K562 (cell line): ENCODE results near the gene LCP2. TPM values are rescaled to one million over a fixed set of nuclear protein-coding genes. Genes with fewer than 3 reads are reported as not detected.

Source experiments
- ATAC-seq: fragments of 200-7000 bp; cut with Tn5 transposase; 3 replicates; pipeline ENCODE4 v1.9.1; 2020; ENCODE audit warnings: moderate library complexity
- BruUV-seq: library from RNA; stranded (reverse); fragments of 400-500 nt; replicated peaks from 2 replicates; lab custom pipeline; 2021; lab: Mats Ljungman, UMichigan
- CTCF ChIA-PET: fragments of 300-600 bp; formaldehyde crosslinking; extraction: SDS; loops from one replicate; lab custom pipeline; 2021; ENCODE audit warnings: low intra/inter-chr PET ratio; lab: Yijun Ruan, JAX
- POLR2A ChIA-PET: fragments of 300-600, 350-650 bp; sonication (Branson Sonifier 250); formaldehyde crosslinking; extraction: SDS; loops from one replicate; lab custom pipeline; 2021; ENCODE audit warnings: antibody characterized with exemption, inconsistent platforms; lab: Yijun Ruan, JAX
- DNase-seq, 4 experiments: peaks; one replicate each; pipeline versions ENCODE4 v3.0.0 to v3.0.0-alpha.2; 2011 to 2018; ENCODE audit warnings: low spot score in 3 of 4, mixed read lengths in 3 of 4; ENCODE audit errors: extremely low read depth in 1 of 4
- FAIRE-seq: peaks from 2 replicates; lab custom pipeline; 2011; peaks lifted over from hg19 to GRCh38; lab: Jason Lieb, UNC
- H2AFZ ChIP-seq: 2 replicates; pipeline ENCODE4 v1.6.0; 2011; ENCODE audit warnings: low read depth, low read length, control low read depth, inconsistent platforms
- H3K27ac ChIP-seq: fragments of 200-600 bp; 3 replicates; pipeline ENCODE4 v1.8.0; 2011; ENCODE audit warnings: low read depth, mild to moderate bottlenecking, control low read depth, inconsistent platforms, low read length, moderate library complexity, mixed read lengths; ENCODE audit errors: extremely low read depth
- H3K27me3 ChIP-seq, 2 experiments: fragments of 300-600 bp in 1 of 2; 2 replicates in 1 of 2; 3 replicates in 1 of 2; pipeline versions ENCODE4 v1.6.0 to v1.8.0; 2011; ENCODE audit warnings: inconsistent platforms in 2 of 2, low read length in 2 of 2, mild to moderate bottlenecking in 1 of 2, mixed read lengths in 1 of 2, moderate library complexity in 1 of 2; ENCODE audit not compliant: control insufficient read depth in 2 of 2, insufficient read depth in 2 of 2
- H3K36me3 ChIP-seq: fragments of 300-600 bp; 3 replicates; pipeline ENCODE4 v1.8.0; 2011; ENCODE audit warnings: mild to moderate bottlenecking, low read length, inconsistent platforms; ENCODE audit not compliant: control insufficient read depth, insufficient read depth
- H3K4me1 ChIP-seq, 2 experiments: fragments of 200-600 bp in 1 of 2; replicated peaks in 1 of 2; 2 replicates in 1 of 2; 3 replicates in 1 of 2; pipeline versions ENCODE4 v1.5.1 to v1.8.0; 2011; ENCODE audit warnings: inconsistent platforms in 2 of 2, low read length in 2 of 2, mild to moderate bottlenecking in 1 of 2, mixed read lengths in 1 of 2, moderate library complexity in 1 of 2; ENCODE audit not compliant: control insufficient read depth in 2 of 2, insufficient read depth in 2 of 2
- H3K4me2 ChIP-seq: 2 replicates; pipeline ENCODE4 v1.6.1; 2011; ENCODE audit warnings: low read length, control low read depth, inconsistent platforms, mixed read lengths; ENCODE audit not compliant: insufficient read depth
- H3K4me3 ChIP-seq: fragments of 200-600 bp; sonication (generic), shearing (Covaris generic); 2 replicates; pipeline ENCODE4 v1.5.1; 2016; ENCODE audit warnings: control low read depth, inconsistent platforms
- H3K79me2 ChIP-seq: fragments of 200-600 bp; 3 replicates; pipeline ENCODE4 v1.8.0; 2011; ENCODE audit warnings: low read length, inconsistent platforms; ENCODE audit not compliant: control insufficient read depth, insufficient read depth
- H3K9ac ChIP-seq, 2 experiments: 2 replicates each; pipeline versions ENCODE4 v1.6.0 to v1.6.1; 2011; ENCODE audit warnings: low read depth in 2 of 2, low read length in 2 of 2, control low read depth in 1 of 2, inconsistent platforms in 1 of 2, mild to moderate bottlenecking in 1 of 2, mixed read lengths in 1 of 2; ENCODE audit not compliant: insufficient read depth in 1 of 2
- H3K9me1 ChIP-seq: one replicate; pipeline ENCODE4 v1.6.0; 2011; ENCODE audit warnings: inconsistent platforms, mild to moderate bottlenecking, low read length, moderate library complexity; ENCODE audit not compliant: control insufficient read depth, insufficient read depth
- H3K9me3 ChIP-seq: replicated peaks from 2 replicates; pipeline ENCODE4 v1.5.1; 2011; ENCODE audit warnings: low read depth, low read length, inconsistent platforms; ENCODE audit not compliant: control insufficient read depth, insufficient read depth
- H4K20me1 ChIP-seq: replicated peaks from 2 replicates; pipeline ENCODE4 v1.6.1; 2011; ENCODE audit warnings: low read length, inconsistent platforms, mixed read lengths; ENCODE audit not compliant: control insufficient read depth, insufficient read depth
- E2F6 ChIP-seq, 2 experiments: IDR thresholded peaks; 2 replicates each; pipeline ENCODE4 v1.6.1; 2011; ENCODE audit warnings: borderline replicate concordance in 1 of 2, control low read depth in 1 of 2, low read depth in 1 of 2, low read length in 1 of 2, mild to moderate bottlenecking in 1 of 2, mixed read lengths in 1 of 2, moderate library complexity in 1 of 2; ENCODE audit not compliant: insufficient read depth in 1 of 2, insufficient read length in 1 of 2, poor library complexity in 1 of 2, severe bottlenecking in 1 of 2; ENCODE audit errors: extremely low read depth in 1 of 2
- FOXJ3 ChIP-seq: sonication (generic); formaldehyde crosslinking; IDR thresholded peaks from 2 replicates; pipeline ENCODE4 v1.4.0; 2020; ENCODE audit warnings: mild to moderate bottlenecking, missing genetic modification reagents
- RCOR1 ChIP-seq, 2 experiments: IDR thresholded peaks; 2 replicates each; pipeline ENCODE4 v1.6.1; 2012; ENCODE audit warnings: low read depth in 2 of 2, low read length in 2 of 2, borderline replicate concordance in 1 of 2, improper control_type of control experiment in 1 of 2
- TAF15 ChIP-seq: fragments of 200-400 bp; formaldehyde crosslinking; IDR thresholded peaks from 2 replicates; pipeline ENCODE4 v1.6.1; 2017; ENCODE audit warnings: mild to moderate bottlenecking, low read depth, low read length, moderate library complexity
- TEAD1 ChIP-seq, 2 experiments: fragments of 450-650 bp in 1 of 2; sonication (generic) in 1 of 2; formaldehyde crosslinking; IDR thresholded peaks; 2 replicates each; pipeline versions ENCODE4 v1.4.0 to v1.8.0; 2020 to 2022; ENCODE audit warnings: mild to moderate bottlenecking in 2 of 2, missing genetic modification reagents in 1 of 2
- TOE1 ChIP-seq, 2 experiments: fragments of 450-650 bp in 1 of 2; sonication (generic) in 1 of 2; formaldehyde crosslinking in 1 of 2; IDR thresholded peaks; 2 replicates each; pipeline versions ENCODE4 v1.7.1 to v1.8.0; 2016 to 2022; ENCODE audit warnings: borderline replicate concordance in 2 of 2, mild to moderate bottlenecking in 2 of 2, antibody characterized with exemption in 1 of 2, inconsistent platforms in 1 of 2, low read depth in 1 of 2, missing genetic modification reagents in 1 of 2, moderate library complexity in 1 of 2
- ZBTB17 ChIP-seq: fragments of 450-650 bp; formaldehyde crosslinking; IDR thresholded peaks from 2 replicates; pipeline ENCODE4 v1.4.0; 2020; ENCODE audit warnings: mild to moderate bottlenecking
- ZKSCAN3 ChIP-seq: fragments of 250-450 bp; sonication (Bioruptor Pico); IDR thresholded peaks from 2 replicates; pipeline ENCODE4 v1.4.0; 2020
- ZNF23 ChIP-seq: fragments of 250-450 bp; sonication (Bioruptor Pico); IDR thresholded peaks from 2 replicates; pipeline ENCODE4 v1.4.0; 2020; ENCODE audit warnings: mild to moderate bottlenecking
- ZNF354B ChIP-seq: fragments of 250-450 bp; sonication (Bioruptor Pico); IDR thresholded peaks from 2 replicates; pipeline ENCODE4 v1.4.0; 2020
- WGBS: fragments of 100-300 bp; shearing (Covaris generic); methylation state at CpG from one replicate; pipeline ENCODE4 v1.1.6; 2016; ENCODE audit warnings: low coverage, mixed read lengths; ENCODE audit not compliant: insufficient coverage; ENCODE audit errors: missing lambda C conversion rate; 5-methylcytosine and 5-hydroxymethylcytosine counted together
- in situ Hi-C: fragments of 300-500 bp; cut with MboI; formaldehyde crosslinking; loops from 4 replicates; pipeline ENCODE4 v1.15.0; 2018; ENCODE audit warnings: inconsistent platforms, mixed read lengths
- intact Hi-C: fragments of 100-400 bp; cut with micrococcal nuclease; formaldehyde crosslinking; loops from 2 replicates; pipeline ENCODE4 v1.14.2; 2022
- polyA plus RNA-seq, 8 experiments: library from polyadenylated mRNA; depleted of rRNA in 4 of 8; stranded (reverse) in 5 of 8; unstranded in 3 of 8; fragments of >200 nt; fragmentation: Nextera tagmentation in 2 of 8; fragmentation: Illumina TruSeq in 1 of 8; extraction: Ambion mirVana in 2 of 8; extraction: Trizol in 1 of 8; gene quantifications; 2 replicates each; pipeline versions ENCODE4 v1.2.1 to v1.2.3, GENCODE V29; 2011 to 2014; ENCODE audit warnings: inconsistent platforms in 1 of 8, missing spikeins in 1 of 8
- total RNA-seq, 7 experiments: library from RNA; depleted of rRNA in 6 of 7; stranded (reverse); fragments of >200 nt in 6 of 7; fragmentation: Illumina TruSeq in 2 of 7; extraction: Trizol in 2 of 7; gene quantifications; 2 replicates each; pipeline versions ENCODE4 v1.2.1 to v1.2.3, GENCODE V29; 2011 to 2021; ENCODE audit warnings: low replicate concordance in 1 of 7
- TF ChIP-seq, protein P1 (sequence below), 3 experiments: IDR thresholded peaks in 2 of 3; conservative IDR thresholded peaks in 1 of 3; 2 replicates each; pipeline ENCODE4 v1.5.1; 2011 to 2012; ENCODE audit warnings: low read length in 3 of 3, mild to moderate bottlenecking in 3 of 3, control low read depth in 2 of 3, improper control_type of control experiment in 1 of 3, inconsistent platforms in 1 of 3, low read depth in 1 of 3, mixed read lengths in 1 of 3, moderate library complexity in 1 of 3; ENCODE audit not compliant: insufficient read depth in 2 of 3

LCP2 gene
- total and polyA plus RNA-seq, 9 of the 15 experiments (the other 6 are each of a cell fraction or from before 2014, with no cell fraction given) = 4.0 to 31.3 (median 14.6) TPM

DNA sequence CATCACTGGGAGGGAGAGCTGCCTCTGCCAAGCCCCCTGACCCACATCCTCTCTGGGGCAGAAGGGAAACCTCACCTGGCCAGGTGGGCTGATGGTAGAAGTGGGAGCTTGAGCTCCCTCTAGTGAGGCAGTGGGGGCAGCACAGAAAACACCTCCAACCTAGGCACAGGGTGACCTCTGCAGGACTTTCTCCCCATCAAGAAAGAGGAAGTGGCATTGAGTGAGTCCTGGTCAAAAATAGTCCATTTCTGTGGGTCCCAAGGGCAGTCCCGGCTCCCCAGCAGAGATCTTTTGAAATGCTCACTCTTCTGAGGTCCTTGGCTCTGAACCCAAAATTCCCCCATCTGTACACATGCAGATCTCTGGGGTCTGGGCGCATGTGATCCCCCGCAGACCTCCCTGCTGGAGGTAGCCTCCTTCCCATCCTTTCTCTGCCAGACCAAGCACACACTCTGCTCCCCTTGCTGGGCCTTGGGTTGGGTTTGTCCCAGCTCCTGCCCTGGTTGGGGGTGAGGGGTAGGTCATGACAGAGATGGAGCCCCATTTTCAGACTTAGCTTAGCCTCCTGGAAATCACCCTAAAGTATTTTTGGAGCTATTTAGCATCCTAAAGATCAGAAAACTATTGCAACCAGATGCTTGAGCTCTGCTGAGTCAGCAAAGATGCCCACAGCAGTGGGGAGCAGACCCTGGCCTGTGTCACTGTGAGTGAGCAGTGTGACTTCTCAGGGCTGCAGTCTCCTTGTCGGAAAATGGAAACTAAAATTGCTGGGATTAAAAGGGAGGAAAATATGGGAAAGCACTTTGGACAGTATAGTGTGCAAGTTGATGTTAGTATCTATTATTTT is 41.6 kb upstream of the LCP2 start:
- Histone ChIP-seq H3K36me3 (no peaks in the 10 kb centered on the region), H4K20me1 (no peaks in the 10 kb centered on the region), H3K79me2 (no peaks in the 10 kb centered on the region), H3K4me1 (peaks cover 0 to 9% of the 10 kb centered on the region in 2 experiments; a peak in 3 of 5 replicates), H3K4me3 (no peak overlapping the region), H3K9ac (no peak overlapping the region), H2AFZ (no peak overlapping the region), H3K27ac (no peak overlapping the region), H3K9me3 (no peaks in the 10 kb centered on the region), H3K4me2 (no peak overlapping the region), H3K9me1 (no peaks in the 10 kb centered on the region), H3K27me3 (no peaks in the 10 kb centered on the region; a peak in 3 of 5 replicates)
- ChIA-PET POLR2A (interaction anchor here (0.6 to 1.4 kb wide), 3 partner anchors 9 to 138 kb away, joined by 3 to 4 read pairs (median 3); no protein-coding TSS in a partner anchor), CTCF (interaction anchor here (1.7 to 2.6 kb wide), 4 partner anchors 65 to 237 kb away, joined by 4 to 58 read pairs (median 12); no protein-coding TSS in a partner anchor)
- in situ Hi-C loops = loop anchor here (5.0 kb wide), 1 partner anchor 112 kb away; no protein-coding TSS in a partner anchor
- ATAC-seq = peak; percentile 89
- intact Hi-C loops = loop anchor here (1.0 to 2.0 kb wide), 4 partner anchors 65 to 238 kb away; no protein-coding TSS in a partner anchor
- FAIRE-seq = peak; percentile 65
- 35% methylated on average over 4 of the region's 4 CpGs for WGBS
- DNase-seq = peak; percentile 46 to 77 (median 60)
- BruUV-seq = no TSS peak
- no peak for TF ChIP-seq ZKSCAN3
- TF ChIP-seq FOXJ3 = no peak
- TF ChIP-seq, protein P1, sequence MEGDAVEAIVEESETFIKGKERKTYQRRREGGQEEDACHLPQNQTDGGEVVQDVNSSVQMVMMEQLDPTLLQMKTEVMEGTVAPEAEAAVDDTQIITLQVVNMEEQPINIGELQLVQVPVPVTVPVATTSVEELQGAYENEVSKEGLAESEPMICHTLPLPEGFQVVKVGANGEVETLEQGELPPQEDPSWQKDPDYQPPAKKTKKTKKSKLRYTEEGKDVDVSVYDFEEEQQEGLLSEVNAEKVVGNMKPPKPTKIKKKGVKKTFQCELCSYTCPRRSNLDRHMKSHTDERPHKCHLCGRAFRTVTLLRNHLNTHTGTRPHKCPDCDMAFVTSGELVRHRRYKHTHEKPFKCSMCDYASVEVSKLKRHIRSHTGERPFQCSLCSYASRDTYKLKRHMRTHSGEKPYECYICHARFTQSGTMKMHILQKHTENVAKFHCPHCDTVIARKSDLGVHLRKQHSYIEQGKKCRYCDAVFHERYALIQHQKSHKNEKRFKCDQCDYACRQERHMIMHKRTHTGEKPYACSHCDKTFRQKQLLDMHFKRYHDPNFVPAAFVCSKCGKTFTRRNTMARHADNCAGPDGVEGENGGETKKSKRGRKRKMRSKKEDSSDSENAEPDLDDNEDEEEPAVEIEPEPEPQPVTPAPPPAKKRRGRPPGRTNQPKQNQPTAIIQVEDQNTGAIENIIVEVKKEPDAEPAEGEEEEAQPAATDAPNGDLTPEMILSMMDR (IDR thresholded peaks at IDR 0.05 in 2 of 3, conservative IDR thresholded peaks at IDR 0.05 in 1 of 3; ENCODE audit: insufficient read depth in 2 of 3, low read depth in 1 of 3, low read length in 3 of 3) = peak; percentile 95 to 100 (median 99)
- TF ChIP-seq TEAD1 (CRISPR knock-in tag; IDR thresholded peaks at IDR 0.05) = no peak
- TF ChIP-seq ZBTB17 = no peak
- no peak for TF ChIP-seq TAF15
- no peak for TF ChIP-seq TOE1 (IDR thresholded peaks at IDR 0.05; ENCODE audit: borderline replicate concordance)
- TF ChIP-seq TOE1 (CRISPR knock-in tag; IDR thresholded peaks at IDR 0.05; ENCODE audit: borderline replicate concordance, low read depth) = no peak
- peak in 1 of 2 experiments; percentile 38; a peak in 2 of 4 replicates for TF ChIP-seq RCOR1 (IDR thresholded peaks at IDR 0.05; ENCODE audit: borderline replicate concordance in 1 of 2, low read depth in 2 of 2, low read length in 2 of 2)
- TF ChIP-seq ZNF354B (CRISPR knock-in tag) = no peak
- no peak for TF ChIP-seq E2F6 (IDR thresholded peaks at IDR 0.05; ENCODE audit: borderline replicate concordance in 1 of 2, extremely low read depth in 1 of 2, insufficient read depth in 1 of 2, insufficient read length in 1 of 2, low read depth in 1 of 2, low read length in 1 of 2, poor library complexity in 1 of 2, severe bottlenecking in 1 of 2)
- TF ChIP-seq ZNF23 = no peak
